ENCODE measurements around the gene ICE2.

The ICE2 gene

DNA sequence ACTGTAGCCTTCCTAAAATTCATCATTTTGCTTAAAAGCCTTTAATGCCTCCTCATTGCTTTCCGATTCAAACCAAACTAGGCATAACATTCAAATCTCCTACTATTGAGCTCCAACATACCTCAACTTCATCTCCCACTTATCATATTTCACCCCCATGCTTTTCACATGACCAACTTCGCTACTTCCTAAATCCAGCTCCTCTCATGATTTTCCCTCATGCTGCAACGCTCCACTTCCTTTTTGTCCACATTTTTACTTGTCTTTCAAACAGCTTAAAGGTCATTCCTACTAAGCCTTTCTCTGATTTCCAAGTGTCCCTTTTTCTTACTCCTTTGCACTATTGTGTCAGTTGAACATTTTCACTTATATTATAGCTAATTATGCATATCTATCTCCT, 60.8 kb downstream of the ICE2 start:
- no peak for TF ChIP-seq YY1 (IDR thresholded peaks at IDR 0.05; ENCODE audit: low read depth)
- TF ChIP-seq, protein P1, sequence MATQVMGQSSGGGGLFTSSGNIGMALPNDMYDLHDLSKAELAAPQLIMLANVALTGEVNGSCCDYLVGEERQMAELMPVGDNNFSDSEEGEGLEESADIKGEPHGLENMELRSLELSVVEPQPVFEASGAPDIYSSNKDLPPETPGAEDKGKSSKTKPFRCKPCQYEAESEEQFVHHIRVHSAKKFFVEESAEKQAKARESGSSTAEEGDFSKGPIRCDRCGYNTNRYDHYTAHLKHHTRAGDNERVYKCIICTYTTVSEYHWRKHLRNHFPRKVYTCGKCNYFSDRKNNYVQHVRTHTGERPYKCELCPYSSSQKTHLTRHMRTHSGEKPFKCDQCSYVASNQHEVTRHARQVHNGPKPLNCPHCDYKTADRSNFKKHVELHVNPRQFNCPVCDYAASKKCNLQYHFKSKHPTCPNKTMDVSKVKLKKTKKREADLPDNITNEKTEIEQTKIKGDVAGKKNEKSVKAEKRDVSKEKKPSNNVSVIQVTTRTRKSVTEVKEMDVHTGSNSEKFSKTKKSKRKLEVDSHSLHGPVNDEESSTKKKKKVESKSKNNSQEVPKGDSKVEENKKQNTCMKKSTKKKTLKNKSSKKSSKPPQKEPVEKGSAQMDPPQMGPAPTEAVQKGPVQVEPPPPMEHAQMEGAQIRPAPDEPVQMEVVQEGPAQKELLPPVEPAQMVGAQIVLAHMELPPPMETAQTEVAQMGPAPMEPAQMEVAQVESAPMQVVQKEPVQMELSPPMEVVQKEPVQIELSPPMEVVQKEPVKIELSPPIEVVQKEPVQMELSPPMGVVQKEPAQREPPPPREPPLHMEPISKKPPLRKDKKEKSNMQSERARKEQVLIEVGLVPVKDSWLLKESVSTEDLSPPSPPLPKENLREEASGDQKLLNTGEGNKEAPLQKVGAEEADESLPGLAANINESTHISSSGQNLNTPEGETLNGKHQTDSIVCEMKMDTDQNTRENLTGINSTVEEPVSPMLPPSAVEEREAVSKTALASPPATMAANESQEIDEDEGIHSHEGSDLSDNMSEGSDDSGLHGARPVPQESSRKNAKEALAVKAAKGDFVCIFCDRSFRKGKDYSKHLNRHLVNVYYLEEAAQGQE (IDR thresholded peaks at IDR 0.05; ENCODE audit: low read depth): no peak
- no peak for TF ChIP-seq ZBTB7A (IDR thresholded peaks at IDR 0.05; ENCODE audit: low read depth)
- no peak for TF ChIP-seq NFIC (IDR thresholded peaks at IDR 0.05)

DNA sequence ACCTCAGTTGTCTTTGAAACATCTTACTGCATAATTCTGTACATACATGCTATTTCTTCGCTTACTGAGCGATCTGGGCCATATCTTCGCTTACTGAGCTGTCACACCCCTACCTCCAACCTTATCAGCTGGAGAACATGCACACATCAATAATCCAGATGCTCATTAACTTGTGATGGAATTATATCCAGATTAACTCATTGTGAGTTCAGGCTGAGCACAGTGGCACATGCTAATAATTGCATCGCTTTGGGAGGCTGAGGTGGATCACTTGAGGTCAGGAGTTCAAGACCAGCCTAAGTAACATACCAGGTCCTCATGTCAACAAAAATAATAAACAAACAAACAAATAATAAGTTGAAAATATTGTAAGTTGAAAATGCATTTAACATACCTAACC, 61.8 kb downstream of the ICE2 start:
- TF ChIP-seq, protein P2, sequence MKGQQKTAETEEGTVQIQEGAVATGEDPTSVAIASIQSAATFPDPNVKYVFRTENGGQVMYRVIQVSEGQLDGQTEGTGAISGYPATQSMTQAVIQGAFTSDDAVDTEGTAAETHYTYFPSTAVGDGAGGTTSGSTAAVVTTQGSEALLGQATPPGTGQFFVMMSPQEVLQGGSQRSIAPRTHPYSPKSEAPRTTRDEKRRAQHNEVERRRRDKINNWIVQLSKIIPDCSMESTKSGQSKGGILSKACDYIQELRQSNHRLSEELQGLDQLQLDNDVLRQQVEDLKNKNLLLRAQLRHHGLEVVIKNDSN (IDR thresholded peaks at IDR 0.05): no peak

DNA sequence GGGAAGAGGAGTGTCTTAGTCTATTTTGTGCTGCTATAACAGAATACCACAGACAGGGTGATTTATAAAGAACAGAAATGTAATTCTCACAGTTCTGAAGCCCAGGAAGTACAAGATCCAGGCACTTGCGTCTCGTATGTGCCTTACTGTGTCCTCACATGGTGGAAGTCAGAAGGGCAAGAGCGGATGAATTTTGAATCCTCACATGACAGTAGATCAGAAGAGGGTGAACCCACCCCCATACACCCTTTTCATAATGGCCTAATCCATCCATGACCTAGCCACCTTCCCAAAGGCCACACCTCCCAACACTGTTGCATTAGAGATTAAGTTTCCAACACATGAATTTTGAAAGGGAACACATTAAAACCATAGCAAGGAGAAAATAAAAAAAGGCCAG, 62.5 kb downstream of the ICE2 start:
- TF ChIP-seq TCF12 (IDR thresholded peaks at IDR 0.05; ENCODE audit: low read depth) (no peak), CREB1 (IDR thresholded peaks at IDR 0.05; ENCODE audit: low read depth) (no peak), EGR1 (IDR thresholded peaks at IDR 0.05) (no peak), ZBTB7A (IDR thresholded peaks at IDR 0.05; ENCODE audit: low read depth) (no peak), TEAD4 (IDR thresholded peaks at IDR 0.05) (no peak), YY1 (IDR thresholded peaks at IDR 0.05; ENCODE audit: low read depth) (no peak), CEBPB (IDR thresholded peaks at IDR 0.05) (no peak), NFIC (IDR thresholded peaks at IDR 0.05) (no peak), EP300 (IDR thresholded peaks at IDR 0.05; ENCODE audit: borderline replicate concordance) (no peak), FOXM1 (IDR thresholded peaks at IDR 0.05; ENCODE audit: borderline replicate concordance, low read depth) (no peak), RAD21 (IDR thresholded peaks at IDR 0.05; ENCODE audit: low read depth) (no peak), TAF1 (IDR thresholded peaks at IDR 0.05; ENCODE audit: low read depth) (no peak)
- TF ChIP-seq, protein P2 (IDR thresholded peaks at IDR 0.05): no peak
- TF ChIP-seq, protein P1 (IDR thresholded peaks at IDR 0.05; ENCODE audit: low read depth): no peak
- TF ChIP-seq, protein P3, sequence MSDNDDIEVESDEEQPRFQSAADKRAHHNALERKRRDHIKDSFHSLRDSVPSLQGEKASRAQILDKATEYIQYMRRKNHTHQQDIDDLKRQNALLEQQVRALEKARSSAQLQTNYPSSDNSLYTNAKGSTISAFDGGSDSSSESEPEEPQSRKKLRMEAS (IDR thresholded peaks at IDR 0.05): no peak

DNA sequence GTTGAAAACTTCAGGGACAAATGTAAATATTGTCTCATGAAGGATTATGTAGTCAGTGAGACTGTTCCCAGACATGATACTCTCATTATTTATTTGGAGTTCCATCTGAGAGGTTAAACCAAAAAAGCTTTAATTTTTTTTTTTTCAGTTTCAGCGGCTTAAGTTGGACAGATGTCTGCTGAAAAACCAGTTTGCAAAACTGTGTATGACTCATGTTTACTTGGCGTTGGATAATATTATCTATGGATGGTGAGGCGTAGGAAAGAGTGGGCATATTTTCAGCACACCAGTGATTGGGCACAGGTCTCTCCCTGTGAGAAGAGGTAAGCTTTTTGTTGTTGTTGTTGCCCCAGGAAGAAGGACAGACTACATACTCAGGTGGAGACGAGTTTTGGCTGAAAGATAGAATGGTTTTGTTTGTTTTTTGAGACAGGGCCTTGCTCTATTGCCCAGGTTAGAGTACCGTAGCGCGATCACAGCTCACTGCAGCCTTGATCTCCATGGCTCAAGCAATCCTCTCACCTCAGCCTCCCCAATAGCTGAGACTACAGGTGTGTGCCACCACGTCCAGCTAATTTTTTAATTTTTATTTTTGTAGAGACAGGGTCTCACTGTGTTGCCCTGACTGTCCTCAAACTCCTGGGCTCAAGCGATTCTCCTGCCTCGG, 64.8 kb downstream of the ICE2 start:
- TF ChIP-seq, protein P3 (IDR thresholded peaks at IDR 0.05): no peak
- TF ChIP-seq TAF1 (IDR thresholded peaks at IDR 0.05; ENCODE audit: low read depth): no peak
- no peak for TF ChIP-seq RAD21 (IDR thresholded peaks at IDR 0.05; ENCODE audit: low read depth)
- TF ChIP-seq TEAD4 (IDR thresholded peaks at IDR 0.05): no peak
- TF ChIP-seq NFIC (IDR thresholded peaks at IDR 0.05): no peak

DNA sequence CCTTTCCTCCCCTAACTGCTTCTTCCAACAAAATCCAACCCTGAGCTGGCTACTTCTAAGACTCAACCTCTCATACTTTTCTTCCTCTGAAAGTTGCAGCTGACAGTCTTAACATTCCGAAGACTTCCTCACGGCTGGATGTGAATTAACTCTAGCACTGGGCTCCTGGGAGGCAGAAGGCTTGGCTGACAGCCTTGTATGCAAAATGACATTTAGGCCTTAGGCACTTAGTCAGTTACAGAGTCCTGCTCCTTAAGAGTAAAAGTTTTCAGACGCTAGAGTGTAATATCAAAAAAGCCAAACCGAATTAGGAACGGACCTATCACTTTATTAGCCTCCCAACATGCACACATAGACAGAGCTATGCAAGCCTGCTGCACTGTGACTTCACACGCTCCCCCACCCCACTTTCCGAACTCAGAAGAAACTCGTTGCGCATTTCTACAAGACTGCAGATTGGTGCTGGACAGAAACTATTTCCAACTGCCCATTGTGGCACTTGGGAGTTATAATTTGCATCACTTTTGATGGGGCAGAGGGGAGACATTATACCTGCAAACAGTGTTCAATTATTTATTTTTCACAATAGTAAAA, 65.6 kb downstream of the ICE2 start:
- TF ChIP-seq, protein P1 (IDR thresholded peaks at IDR 0.05; ENCODE audit: low read depth): no peak

Data from Ishikawa (cell line).